CMK (cell line): ENCODE results near the gene PRPS2.
A peak's percentile ranks its signal among the peaks of the same experiment; 100 is the strongest.

Experiments
- DNase-seq: peaks from one replicate; pipeline ENCODE4 v3.0.0-alpha.2; 2010; ENCODE audit warnings: low read depth

The PRPS2 gene

DNA sequence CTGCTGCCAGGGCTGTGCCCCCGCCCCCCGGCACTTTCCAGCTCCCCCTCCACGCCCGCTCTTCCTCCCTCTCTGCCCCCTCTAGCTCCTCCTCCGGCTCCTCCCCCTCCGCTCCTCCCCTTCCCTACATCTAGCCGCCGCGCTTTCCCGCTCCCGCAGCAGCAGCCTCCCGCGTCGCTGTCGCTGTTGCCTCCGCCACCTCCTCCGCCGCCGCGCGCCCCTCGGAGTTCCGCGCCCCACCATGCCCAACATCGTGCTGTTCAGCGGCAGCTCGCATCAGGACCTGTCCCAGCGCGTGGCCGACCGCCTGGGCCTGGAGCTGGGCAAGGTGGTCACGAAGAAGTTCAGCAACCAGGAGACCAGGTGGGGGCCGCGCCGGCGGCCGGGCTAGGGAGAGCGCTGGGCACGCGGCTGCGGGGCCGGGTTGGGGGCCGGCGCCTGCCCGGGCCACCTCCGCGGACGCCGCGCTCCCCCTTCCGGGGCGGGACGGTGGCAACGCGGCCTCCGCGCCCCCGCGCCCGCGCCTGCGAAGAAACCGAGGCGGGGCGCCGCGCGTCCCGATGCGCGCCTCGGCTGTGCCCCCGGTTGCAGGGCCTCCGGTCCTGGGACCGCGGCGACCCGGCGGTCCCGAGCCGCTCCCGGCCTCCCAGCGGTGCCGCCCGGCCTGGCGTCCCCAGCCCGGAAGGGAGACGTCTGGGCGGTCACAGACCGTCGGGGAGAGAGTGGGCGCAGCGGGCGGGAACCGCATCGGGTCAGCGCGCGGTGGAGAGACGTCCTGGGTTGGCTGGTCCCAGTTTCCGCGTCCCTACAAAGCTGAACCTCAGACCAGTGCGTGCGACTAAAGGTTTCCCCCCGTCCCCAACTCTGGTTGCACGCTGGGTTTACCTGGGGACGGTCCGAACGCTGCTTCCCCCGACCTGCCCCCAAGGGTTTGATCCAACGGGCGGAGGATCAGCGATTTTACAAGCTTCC, at the start of gene PRPS2:
Gene PRPS2 (plus strand): TSS at position 156 of the 972 bp plus-strand sequence. CDS start 86 bp downstream, at position 242.
- DNase-seq, result peak; percentile 37

DNA sequence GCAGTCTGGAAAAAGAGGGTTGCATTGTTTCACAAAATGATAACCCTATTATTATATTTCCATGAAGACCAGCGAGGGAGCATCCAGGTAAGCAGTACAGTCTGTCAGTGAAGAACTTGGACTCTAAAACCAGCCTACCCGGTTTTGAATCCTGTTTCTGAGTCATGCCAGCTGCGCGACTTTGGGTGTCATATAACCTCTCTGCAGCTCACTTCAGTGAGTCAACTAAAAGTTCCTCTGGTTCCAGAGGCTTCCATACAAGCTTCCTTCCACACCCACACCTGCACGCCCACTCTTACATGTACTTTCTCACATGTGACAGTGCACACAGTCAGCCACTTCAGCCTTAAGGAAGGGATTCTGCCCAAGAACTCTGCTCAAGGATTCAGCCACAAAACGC, 49.8 kb upstream of the PRPS2 start:
- DNase-seq, result no peak

DNA sequence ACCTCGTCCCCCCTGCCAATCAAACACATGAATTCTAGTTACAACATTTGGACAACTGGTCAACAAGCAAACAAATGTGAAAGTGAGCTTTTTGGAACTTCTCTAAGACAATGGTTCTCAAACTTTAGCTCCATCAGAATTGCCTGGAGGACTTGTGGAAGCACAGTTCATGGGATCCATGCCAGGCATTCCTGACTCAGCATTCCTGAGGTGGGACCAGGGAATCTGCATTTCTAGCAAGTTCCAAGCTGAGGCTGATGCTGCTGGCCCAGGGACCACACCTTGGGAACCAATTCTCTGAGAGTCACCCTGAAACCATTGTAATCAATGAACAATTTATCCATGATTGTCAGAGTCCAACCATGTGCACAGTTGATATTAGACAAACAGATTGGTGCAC, 43.8 kb upstream of the PRPS2 start:
- DNase-seq, result no peak

DNA sequence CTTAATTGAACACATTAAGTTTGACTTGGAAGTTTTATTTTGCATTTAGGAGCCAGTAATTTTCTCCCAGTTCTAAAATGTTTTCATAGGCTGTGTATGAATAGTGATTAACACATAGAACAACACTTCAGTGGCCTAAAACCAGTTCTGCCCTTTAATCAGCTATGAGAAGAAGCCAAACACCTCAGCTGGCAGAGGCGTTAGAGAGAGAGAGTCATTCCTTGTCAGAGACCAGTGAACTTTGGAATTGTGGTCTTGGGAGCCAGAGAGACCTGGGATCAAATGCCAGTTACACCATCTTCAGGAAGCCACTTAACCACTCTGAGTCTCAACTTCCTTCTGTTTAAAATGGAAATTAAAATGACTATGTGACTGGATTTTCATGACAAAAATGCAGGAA, 39.3 kb upstream of the PRPS2 start:
- DNase-seq, result no peak

DNA sequence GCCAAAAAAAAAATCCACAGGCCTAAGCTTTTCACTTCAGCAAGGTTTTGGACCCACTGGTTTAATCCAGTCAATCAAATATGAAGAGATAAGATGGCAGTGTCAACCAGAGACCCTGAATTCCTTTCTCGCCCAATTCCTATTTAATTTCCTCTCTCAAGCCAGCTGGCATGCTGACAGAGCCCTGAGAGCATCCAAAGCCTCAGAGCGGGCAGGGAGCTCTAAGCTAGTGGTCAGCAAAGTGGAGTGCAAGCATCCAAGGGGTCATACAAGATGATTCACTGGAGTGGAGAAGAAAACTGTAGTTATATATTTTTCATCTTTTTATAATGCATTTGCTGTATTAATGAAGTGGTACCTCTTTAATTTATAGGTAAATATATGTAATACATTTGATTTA, 37.8 kb upstream of the PRPS2 start:
- no peak for DNase-seq

DNA sequence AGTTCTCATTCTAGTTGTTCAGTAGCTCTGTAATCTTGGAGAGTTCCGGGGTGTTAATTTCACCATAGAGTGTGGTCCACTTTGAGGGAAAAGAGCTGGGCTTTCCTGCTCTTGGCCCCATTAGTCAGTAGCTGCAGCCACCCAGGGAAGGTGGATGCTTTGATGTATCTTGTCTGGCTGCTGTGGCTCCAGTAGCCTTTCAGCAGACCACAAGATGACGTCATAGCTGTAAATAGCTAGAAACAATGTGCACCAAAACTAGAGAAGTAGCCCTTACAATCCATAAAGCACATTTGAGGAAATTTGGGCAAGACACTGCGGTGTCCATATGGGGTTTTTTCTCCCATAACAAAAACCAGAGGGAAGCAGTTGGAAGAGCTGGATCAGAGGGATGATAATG, 32.9 kb upstream of the PRPS2 start:
- no peak for DNase-seq

DNA sequence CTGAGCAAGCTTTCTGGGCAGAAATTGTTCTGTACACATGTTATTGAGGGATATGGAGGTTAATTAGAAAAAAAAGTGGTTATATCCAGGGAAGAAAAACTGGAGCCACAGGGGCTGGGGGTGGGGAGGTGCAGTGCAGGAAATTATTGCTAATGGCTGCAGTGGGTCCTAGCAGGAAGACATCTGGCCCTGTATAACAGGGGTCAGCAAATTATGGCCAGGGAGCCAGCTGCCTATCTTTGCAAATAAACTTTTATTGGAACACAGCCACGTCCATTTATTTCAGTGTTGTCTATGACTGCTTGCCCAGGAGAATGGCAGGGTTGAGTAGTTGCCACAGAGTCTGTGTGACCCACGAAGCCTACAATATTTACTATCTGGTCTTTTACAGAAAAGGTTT, 23.4 kb upstream of the PRPS2 start:
- DNase-seq, result no peak

DNA sequence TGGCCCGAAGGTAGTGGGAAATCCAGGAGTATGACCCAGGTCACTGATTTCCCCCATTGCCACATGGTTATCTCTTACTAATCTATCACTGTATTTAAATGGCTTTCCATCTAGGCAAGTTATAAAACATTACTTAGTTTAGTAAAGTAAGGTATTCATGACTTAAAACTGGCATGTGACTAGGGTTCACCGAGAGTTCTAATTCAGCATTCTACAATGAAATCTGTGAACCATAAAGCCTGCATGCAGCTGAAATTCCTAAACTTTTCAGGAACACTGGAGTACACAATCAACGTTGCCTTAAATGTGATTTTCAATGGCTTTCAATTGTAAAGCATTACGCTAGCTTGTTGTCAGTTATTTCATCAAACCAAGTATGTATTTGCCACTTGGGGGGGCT, 22.7 kb upstream of the PRPS2 start:
- DNase-seq, result no peak

DNA sequence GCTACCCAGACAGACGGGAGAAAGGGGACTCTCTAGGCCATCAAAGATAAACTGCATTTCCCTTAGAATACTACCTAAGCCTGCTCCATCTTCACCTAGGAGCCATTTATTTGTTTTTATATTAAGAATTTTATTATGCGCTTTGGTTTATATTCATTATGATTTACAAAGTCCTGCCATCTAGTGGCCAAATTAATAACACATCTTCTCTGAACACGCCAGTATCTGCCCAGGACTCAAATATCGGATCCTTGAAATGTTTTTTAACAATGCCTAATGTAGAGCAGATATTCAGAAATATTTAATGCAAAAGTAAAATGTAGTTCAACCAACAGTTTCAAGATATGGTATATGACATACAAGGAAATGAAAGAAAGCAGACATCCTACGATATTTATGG, 20.8 kb upstream of the PRPS2 start:
- no peak for DNase-seq

DNA sequence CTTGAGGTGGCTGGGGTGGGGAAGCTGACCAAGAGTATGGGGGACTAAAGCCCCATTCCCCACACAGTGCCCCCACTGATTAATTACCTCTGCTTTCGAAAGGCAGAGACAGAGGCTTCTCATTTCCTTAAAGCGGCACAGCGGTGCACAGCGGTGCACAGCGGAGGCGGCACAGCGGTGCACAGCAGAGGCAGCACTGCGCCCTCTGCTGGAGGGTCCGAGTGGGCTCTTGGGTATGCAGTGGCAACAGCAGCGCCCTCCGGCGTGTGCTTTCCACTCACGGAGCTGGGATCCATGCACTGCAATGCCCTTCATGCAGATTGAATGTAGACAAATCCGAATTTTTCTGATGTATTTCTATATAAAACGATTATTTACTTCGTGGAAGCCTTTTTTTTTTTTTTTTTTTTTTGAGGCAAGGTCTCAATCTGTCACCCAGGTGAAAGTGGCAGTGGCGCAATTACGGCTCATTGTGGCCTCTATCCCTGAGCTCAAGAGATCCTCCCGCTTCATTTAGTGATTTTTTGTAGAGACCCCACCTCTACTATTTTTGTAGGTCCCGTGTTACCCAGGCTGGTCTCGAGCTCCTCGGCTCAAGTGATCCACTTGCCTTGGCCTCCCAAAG, 19.7 kb upstream of the PRPS2 start:
- no peak for DNase-seq

DNA sequence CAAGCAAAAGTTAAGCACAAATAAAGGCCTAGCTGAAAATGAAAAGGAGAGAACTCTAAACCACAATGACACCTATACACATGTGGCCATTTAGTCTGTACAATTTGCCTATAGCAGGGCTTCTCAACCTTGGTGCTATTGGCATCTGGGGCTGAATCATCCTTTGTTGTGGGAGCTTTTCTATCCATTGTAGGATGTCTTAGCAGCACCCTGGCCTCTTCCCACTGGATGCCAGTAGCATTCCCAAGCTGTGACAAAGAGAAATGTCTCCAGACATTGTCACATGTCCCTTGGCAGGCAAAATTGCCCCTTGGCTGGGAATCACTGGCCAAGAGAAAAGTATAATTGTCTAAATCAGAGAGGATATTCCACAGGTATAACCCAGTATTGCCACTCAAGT, 13.5 kb upstream of the PRPS2 start:
- no peak for DNase-seq

DNA sequence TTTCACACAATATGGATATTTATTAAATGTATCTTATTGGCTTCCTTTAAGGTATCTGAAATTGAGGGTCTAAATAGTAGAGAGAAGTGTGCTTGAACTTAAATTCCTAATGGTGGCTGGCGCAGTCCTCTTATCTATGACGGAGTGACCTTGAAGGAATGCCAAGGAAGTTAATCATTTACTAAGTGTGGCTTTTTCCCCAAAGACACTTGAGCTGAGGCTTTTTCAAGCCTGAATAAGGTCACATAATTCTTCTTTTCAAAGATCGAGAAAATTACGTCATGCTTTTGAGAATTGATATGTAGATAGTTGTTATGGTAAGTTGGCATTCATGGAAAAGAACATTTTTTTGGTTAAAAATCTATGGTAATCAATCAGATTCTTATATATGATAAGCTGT, 11.7 kb upstream of the PRPS2 start:
- DNase-seq, result no peak

DNA sequence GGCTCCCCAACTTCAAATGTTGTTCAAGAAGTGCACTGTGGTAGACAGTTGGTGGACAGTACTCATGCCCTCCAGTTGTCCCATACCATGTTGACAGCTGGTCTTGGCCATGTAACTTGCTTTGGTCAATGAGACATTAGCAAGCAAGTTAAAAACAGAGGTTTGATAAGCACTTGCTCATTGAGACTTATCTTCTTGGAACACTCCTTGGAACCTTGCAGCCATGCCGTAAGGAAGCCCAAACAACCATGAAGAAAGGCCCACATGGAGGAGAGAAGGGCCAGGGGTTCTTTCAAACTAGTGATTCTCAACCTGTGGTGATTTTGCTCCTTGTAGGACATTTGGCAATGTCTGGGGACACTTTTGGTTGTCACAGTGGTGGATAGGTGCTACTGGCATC, 2.6 kb upstream of the PRPS2 start:
- DNase-seq, result no peak

DNA sequence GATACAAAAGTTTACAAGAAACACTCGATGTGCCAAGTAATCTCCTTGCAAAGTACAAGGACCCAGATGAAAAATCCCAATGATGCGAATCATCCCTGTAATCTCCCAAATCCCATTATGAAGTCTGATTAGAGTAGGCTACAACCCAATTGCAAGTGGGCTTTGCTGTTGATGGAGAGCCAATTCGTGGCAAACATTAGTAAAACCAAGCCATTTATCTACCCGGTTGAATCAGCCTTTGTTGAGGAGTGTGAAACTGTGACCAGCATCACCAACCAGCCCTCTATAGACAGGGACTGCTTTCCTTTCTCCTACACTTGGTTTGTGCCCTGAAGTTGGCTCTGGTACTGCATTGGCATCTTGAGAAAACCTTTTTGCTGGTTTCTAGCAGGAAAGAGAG, 1.2 kb upstream of the PRPS2 start:
- DNase-seq, result no peak

DNA sequence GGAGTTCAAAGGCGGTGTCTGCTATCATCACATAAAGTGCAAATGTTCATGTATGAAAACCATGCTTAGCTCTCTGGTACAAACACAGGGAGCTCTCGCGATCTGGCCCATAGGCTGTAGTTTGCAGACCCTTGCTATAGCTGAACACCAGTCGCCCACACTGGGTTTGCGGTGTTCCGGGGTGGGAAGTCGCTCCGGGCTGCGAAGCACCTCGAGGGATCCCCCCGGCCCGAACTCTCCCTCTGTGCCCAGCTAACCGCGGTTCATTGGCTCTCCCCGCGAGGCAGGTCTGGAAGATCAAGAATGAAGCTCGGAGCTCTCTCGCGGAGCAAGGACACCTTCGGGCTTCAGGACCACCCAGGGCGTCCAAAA, 341 bp upstream of the PRPS2 start:
- DNase-seq, result no peak

DNA sequence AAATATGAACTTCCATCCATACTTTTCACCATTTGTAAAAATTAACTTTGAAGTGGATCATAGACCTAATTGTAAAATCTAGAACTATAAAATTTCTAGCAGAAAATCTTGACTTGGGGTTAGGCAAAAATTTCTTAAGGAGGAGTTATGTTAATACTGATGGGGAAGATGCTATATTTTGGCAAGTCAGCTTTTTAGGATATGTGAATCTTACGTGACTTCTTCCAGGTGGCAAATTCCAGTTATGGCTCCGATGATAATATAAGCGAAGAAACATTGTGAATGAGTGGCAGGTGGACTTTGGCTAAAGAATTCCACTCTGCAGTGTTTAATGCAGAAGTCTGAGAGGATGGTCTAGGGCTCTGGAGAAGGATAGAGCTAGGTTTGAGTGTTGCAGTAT, 1.5 kb downstream of the PRPS2 start:
- no peak for DNase-seq

DNA sequence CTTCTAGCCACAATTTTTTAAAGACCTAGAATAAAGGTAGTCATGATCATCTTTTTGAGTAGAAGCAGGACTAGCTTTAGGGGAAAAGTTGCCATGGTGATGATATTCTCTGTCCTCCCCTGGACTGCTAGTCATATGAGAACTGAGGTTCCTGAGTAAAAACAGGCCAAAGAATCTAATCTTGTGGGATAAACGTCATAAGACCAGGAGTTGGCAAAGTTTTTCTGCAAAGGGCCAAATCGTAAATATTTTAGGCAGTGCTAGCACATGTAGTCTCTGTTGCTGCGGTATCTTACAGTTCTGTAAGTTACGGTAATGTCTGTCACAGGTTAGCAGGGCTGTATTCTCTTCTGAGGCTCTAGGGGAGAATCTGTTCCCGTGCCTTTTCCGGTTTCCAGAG, 3.4 kb downstream of the PRPS2 start:
- no peak for DNase-seq

DNA sequence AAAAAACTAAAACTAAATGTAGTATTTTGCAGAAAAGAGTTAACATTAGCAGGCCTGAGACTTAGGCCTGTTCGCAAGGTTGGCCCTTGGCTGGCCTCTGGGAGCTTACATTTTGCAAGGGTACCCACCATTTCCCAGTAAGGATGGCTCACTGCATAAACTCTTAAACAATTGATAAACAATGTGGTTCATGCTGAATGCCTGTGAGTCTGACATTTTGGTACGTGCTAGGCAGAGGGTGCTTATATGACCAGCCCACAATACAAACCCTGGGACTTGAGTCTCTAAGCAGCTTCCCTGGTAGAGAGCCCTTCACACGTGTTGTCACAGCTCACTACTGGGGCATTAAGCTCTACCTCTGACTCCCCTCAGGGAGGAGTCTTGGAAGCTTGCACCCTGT, 7.4 kb downstream of the PRPS2 start:
- DNase-seq, result no peak

DNA sequence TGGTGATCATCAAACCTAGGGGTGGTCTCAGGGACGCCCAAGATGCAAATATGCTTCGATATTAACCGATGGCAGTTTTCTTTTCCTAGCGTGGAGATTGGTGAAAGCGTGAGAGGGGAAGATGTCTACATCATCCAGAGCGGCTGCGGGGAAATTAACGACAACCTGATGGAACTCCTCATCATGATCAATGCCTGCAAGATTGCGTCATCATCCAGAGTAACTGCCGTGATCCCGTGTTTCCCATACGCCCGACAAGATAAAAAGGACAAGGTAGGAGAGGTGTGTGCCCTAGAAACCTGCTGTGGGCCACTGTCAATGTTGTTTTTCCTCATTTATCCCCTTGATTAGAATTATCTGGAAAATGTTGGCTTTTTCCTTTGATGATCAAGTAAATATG, 7.9 kb downstream of the PRPS2 start:
- no peak for DNase-seq

DNA sequence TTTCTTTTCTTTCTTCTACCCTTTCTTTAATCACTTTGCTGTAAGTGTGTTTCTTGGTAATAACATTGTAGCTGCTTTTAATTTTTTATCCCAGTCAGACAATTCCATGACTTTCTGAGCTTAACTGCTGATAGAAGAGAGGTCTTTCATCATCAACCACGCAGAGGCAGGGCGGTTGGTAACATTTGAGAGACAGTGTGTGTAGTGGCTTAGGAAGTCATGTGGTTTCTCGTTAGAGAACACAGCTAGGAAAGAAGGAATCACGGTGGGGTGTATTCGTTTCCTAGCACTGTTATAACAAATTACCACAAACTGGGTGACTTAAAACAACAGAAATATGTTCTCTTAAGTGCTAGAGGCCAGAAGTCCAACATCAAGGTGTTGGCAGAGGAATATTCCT, 11.5 kb downstream of the PRPS2 start:
- DNase-seq, result no peak

DNA sequence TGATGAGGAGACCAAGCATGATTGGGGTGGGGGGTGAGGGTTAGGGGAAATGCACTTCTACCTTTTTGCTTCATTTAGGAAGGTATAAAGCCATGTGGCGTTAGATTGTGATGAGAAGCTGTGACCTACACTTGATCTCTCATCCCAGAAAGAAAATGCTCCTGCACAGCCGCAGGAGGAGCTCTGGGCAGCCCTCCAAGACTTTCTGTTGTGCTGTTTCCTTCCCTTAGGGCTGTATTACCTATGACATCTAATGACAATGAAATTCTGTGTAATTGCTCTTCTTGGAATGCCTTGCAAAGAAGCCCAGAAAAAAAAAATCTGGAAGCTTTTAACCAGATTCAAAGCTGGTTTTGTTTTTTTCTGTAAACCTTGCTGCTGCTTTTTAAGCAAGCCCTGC, 13.4 kb downstream of the PRPS2 start:
- no peak for DNase-seq

DNA sequence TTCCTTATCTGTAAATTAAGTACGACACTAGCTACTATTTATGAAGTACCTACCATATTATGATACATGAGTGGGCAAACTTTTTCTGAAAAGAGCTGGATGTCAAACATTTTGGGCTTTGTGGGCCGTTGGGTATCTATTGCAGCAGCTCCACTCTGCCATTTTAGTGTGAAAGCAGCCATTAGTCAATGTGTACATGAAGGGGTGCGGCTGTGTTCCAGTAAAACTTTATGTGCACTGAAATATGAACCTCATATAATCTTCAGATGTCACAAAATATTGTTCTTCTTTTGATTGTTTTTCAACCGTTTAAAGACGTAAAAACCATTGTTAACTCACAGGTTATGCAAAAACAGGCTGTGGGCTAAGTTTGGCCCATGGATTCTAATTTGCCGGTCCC, 14.1 kb downstream of the PRPS2 start:
- DNase-seq, result no peak

DNA sequence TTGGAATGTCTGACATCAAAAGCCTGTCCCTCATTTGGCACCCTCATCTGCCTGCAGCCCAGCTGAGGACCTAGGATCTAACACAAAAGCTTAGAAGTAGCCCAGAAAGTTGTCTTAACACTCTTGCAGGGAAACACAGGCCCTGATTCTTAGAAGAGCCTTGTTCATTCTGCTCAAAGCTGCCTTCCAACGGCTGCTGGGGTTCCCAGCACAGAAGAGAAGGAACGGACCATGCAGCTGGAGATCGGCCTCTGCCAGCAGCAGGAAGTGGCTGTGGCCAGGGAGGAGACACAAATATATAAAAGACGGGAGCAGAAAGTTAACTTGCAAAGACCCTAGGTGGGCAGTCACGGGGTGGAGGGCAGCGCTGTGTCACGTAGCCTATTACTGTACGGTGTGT, 20.4 kb downstream of the PRPS2 start:
- no peak for DNase-seq

DNA sequence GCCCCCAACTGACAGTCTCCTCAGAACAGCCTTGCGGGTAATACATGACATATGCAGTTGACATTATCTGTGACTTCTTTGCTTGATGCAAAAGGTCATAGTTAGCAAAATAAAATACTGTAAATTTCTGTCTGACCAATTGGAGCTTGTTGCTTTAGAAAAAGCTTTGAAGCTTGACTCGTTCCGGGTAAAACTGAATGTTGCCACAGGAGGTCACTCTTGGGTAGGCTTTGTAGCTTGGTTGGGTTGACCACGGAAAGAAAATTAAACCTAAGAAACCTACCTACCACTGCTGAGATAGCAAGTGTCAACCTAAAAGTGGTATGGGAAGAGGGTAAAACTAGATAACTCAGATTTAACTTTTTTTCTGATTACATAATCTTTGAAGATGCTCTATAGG, 23.2 kb downstream of the PRPS2 start:
- no peak for DNase-seq
